Measurements from ENCODE around the gene ALDH3A2.
A peak's percentile ranks its signal among the peaks of the same experiment; 100 is the strongest.

Gene ALDH3A2

GRCh38 chr17:19648475-19649273, at the start of gene ALDH3A2:
Gene ALDH3A2, plus strand, starts transcription at chr17:19648751. Its CDS starts 221 bp downstream, at chr17:19648972.
- DNase-seq (ENCODE audit: low read depth in 2 of 2), result peak; percentile 91 to 95

GRCh38 chr17:19610311-19610710, 38.2 kb upstream of the ALDH3A2 start:
- no peak for DNase-seq (ENCODE audit: low read depth in 2 of 2)

GRCh38 chr17:19610879-19611278, 37.7 kb upstream of the ALDH3A2 start:
- DNase-seq (ENCODE audit: low read depth in 2 of 2), result no peak

- DNase-seq (ENCODE audit: low read depth in 2 of 2), result no peak
Observed at GRCh38 chr17:19613979-19614378, 34.6 kb upstream of the ALDH3A2 start.

GRCh38 chr17:19614900-19615299, 33.7 kb upstream of the ALDH3A2 start:
- DNase-seq (ENCODE audit: low read depth in 2 of 2), result no peak

GRCh38 chr17:19618015-19618414, 30.5 kb upstream of the ALDH3A2 start:
- DNase-seq (ENCODE audit: low read depth in 2 of 2), result no peak

GRCh38 chr17:19619705-19620325, 28.7 kb upstream of the ALDH3A2 start:
- no peak for DNase-seq (ENCODE audit: low read depth in 2 of 2)

- no peak for DNase-seq (ENCODE audit: low read depth in 2 of 2)
Observed at GRCh38 chr17:19621697-19622096, 26.9 kb upstream of the ALDH3A2 start.

GRCh38 chr17:19626079-19626478, 22.5 kb upstream of the ALDH3A2 start:
- no peak for DNase-seq (ENCODE audit: low read depth in 2 of 2)

GRCh38 chr17:19629449-19629848, 19.1 kb upstream of the ALDH3A2 start:
- DNase-seq (ENCODE audit: low read depth in 2 of 2), result no peak

- no peak for DNase-seq (ENCODE audit: low read depth in 2 of 2)
Observed at GRCh38 chr17:19630035-19630434, 18.5 kb upstream of the ALDH3A2 start.

- no peak for DNase-seq (ENCODE audit: low read depth in 2 of 2)
Observed at GRCh38 chr17:19630661-19631060, 17.9 kb upstream of the ALDH3A2 start.

GRCh38 chr17:19631905-19632304, 16.6 kb upstream of the ALDH3A2 start:
- no peak for DNase-seq (ENCODE audit: low read depth in 2 of 2)

- no peak for DNase-seq (ENCODE audit: low read depth in 2 of 2)
Observed at GRCh38 chr17:19641687-19642372, 6.7 kb upstream of the ALDH3A2 start.

GRCh38 chr17:19642373-19642893, 6.1 kb upstream of the ALDH3A2 start:
- DNase-seq (ENCODE audit: low read depth in 2 of 2), result no peak

- DNase-seq (ENCODE audit: low read depth in 2 of 2), result no peak
Observed at GRCh38 chr17:19644493-19645210, 3.9 kb upstream of the ALDH3A2 start.

GRCh38 chr17:19645734-19646201, 2.8 kb upstream of the ALDH3A2 start:
- peak; percentile 43 to 54 for DNase-seq (ENCODE audit: low read depth in 2 of 2)

GRCh38 chr17:19646788-19647696, 1.5 kb upstream of the ALDH3A2 start:
- DNase-seq (ENCODE audit: low read depth in 2 of 2), result no peak

GRCh38 chr17:19647697-19648474, 665 bp upstream of the ALDH3A2 start:
- peak; percentile 10 to 16 for DNase-seq (ENCODE audit: low read depth in 2 of 2)

GRCh38 chr17:19649274-19649541, 657 bp downstream of the ALDH3A2 start:
- no peak for DNase-seq (ENCODE audit: low read depth in 2 of 2)

All from stimulated activated CD4-positive, alpha-beta T cell treated with anti-CD3 and anti-CD28 coated beads, Interleukin-4, amount 100 ng/mL, for 48 hours (primary cell).